Measurements from ENCODE around the gene DDX42.
"Not testable (repeated sequence)": the region's sequence is repeated elsewhere in the genome, so short reads cannot be mapped to it uniquely, and the experiment has no call there.

DDX42 gene

DNA sequence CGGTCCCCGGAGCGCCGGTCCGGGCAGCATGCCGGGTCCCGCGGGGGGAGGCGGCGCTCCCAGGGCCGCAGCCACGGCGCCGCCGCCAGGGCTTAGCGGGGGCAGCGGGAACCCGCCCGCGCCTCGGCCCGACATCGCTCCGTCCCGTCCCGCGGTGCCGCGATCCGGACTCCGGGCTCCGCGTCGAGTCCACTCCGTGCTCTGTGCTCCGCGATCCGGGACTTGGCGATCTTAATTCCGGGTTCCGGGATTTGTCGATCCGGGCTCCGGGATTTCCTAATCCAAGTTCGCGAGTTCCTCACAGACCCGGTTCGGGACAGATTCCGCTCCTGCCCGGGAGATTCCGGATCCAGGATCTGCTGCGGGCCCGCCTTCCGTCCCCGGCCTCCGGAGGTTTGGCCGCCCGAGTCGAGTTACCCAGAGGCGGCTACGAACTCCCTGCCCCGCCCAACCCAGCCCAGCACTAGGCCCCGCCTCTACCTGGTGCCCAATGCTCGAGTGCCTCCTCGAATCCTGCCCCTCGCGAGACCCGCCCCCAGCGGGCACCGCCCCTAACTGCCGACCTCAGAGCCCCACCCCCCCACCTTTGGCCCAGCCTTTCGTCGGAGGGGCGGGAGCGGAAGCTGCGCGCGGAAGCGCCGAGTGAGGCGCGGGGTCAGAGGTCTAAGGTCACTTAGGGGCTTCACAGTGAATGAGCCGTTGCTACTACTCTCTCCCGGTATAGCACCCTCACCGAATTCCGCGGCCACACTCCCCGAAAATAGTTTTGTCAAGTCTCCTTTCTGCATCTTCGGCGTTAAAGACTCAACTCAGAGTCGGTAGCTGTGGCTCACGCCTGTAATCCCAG, 68.8 kb downstream of the DDX42 start, which contains the start of gene SMARCD2:
Gene SMARCD2, minus strand, starts transcription at position 146 of the 847 bp plus-strand sequence. Its CDS starts 11 bp downstream, at position 135.
- peak; percentile 98 for DNase-seq
- Histone ChIP-seq H3K4me1 (ENCODE audit: low read length) (peaks cover 22% of the 10 kb centered on the region), H3K27me3 (replicated peaks; ENCODE audit: insufficient read depth, low read length) (no peaks in the 10 kb centered on the region), H3K9me3 (replicated peaks; ENCODE audit: insufficient read depth, low read length) (no peaks in the 10 kb centered on the region), H3K9me2 (replicated peaks; ENCODE audit: insufficient read depth, low read length) (no peaks in the 10 kb centered on the region), H2AFZ (ENCODE audit: low read length) (peak within 1 kb of the TSS; percentile 69), H3K4me3 (ENCODE audit: low read length) (peak within 1 kb of the TSS; percentile 81), H3K79me2 (ENCODE audit: low read length) (peaks cover 45% of the 10 kb centered on the region), H3K4me2 (ENCODE audit: low read depth, low read length) (peak within 1 kb of the TSS; percentile 91), H3K36me3 (replicated peaks; ENCODE audit: insufficient read depth, low read length) (no peaks in the 10 kb centered on the region), H3K9ac (ENCODE audit: low read length) (peak within 1 kb of the TSS; percentile 82), H3K27ac (ENCODE audit: low read length) (peak within 1 kb of the TSS; percentile 69; the same call in 1 of the 2 replicates), H3F3A (ENCODE audit: insufficient read depth, low read length) (peaks cover 15% of the 10 kb centered on the region), H4K20me1 (ENCODE audit: insufficient read depth, low read length) (no peaks in the 10 kb centered on the region; the same call in 1 of the 2 replicates)
- no peak for TF ChIP-seq EZH2phosphoT487 (IDR thresholded peaks at IDR 0.05; ENCODE audit: low read length)
- TF ChIP-seq, protein P1, sequence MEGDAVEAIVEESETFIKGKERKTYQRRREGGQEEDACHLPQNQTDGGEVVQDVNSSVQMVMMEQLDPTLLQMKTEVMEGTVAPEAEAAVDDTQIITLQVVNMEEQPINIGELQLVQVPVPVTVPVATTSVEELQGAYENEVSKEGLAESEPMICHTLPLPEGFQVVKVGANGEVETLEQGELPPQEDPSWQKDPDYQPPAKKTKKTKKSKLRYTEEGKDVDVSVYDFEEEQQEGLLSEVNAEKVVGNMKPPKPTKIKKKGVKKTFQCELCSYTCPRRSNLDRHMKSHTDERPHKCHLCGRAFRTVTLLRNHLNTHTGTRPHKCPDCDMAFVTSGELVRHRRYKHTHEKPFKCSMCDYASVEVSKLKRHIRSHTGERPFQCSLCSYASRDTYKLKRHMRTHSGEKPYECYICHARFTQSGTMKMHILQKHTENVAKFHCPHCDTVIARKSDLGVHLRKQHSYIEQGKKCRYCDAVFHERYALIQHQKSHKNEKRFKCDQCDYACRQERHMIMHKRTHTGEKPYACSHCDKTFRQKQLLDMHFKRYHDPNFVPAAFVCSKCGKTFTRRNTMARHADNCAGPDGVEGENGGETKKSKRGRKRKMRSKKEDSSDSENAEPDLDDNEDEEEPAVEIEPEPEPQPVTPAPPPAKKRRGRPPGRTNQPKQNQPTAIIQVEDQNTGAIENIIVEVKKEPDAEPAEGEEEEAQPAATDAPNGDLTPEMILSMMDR (IDR thresholded peaks at IDR 0.05; ENCODE audit: low read length) = no peak

DNA sequence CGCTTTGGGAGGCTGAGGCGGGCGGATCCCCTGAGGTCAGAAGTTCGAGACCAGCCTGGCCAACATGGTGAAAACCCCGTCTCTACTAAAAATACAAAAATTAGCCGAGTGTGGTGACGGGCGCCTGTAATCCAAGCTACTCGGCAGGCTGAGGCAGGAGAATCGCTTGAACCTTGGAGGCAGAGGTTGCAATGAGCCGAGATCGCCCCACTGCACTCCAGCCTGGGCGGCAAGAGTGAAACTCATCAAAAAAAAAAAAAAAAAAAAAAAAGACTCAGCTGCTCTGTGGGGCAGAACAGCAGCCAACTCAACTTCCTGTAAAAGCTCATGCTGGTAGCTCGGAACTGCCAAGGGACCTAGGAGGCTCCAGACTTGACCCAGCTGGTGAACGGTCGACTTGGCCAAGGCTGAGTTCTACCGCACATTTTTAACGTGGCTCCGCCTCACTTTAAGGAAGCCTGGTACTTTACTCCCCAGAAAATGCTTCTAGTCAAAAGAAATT, 69.5 kb downstream of the DDX42 start:
- H4K20me1 ChIP-seq (ENCODE audit: insufficient read depth, low read length); H3K9me3 ChIP-seq (replicated peaks; ENCODE audit: insufficient read depth, low read length); H3K27me3 ChIP-seq (replicated peaks; ENCODE audit: insufficient read depth, low read length); H3K9me2 ChIP-seq (replicated peaks; ENCODE audit: insufficient read depth, low read length); H3K36me3 ChIP-seq (replicated peaks; ENCODE audit: insufficient read depth, low read length): not testable (repeated sequence)
- Histone ChIP-seq H2AFZ (ENCODE audit: low read length) (peak overlapping the region; percentile 69), H3K9ac (ENCODE audit: low read length) (peak overlapping the region; percentile 74), H3K4me2 (ENCODE audit: low read depth, low read length) (peak overlapping the region; percentile 68), H3K4me3 (ENCODE audit: low read length) (peak overlapping the region; percentile 71), H3K27ac (ENCODE audit: low read length) (peak overlapping the region; percentile 69; the same call in 1 of the 2 replicates), H3K79me2 (ENCODE audit: low read length) (peaks cover 38% of the 10 kb centered on the region), H3F3A (ENCODE audit: insufficient read depth, low read length) (peaks cover 15% of the 10 kb centered on the region), H3K4me1 (ENCODE audit: low read length) (peaks cover 22% of the 10 kb centered on the region)
- peak; percentile 91 for DNase-seq

DNA sequence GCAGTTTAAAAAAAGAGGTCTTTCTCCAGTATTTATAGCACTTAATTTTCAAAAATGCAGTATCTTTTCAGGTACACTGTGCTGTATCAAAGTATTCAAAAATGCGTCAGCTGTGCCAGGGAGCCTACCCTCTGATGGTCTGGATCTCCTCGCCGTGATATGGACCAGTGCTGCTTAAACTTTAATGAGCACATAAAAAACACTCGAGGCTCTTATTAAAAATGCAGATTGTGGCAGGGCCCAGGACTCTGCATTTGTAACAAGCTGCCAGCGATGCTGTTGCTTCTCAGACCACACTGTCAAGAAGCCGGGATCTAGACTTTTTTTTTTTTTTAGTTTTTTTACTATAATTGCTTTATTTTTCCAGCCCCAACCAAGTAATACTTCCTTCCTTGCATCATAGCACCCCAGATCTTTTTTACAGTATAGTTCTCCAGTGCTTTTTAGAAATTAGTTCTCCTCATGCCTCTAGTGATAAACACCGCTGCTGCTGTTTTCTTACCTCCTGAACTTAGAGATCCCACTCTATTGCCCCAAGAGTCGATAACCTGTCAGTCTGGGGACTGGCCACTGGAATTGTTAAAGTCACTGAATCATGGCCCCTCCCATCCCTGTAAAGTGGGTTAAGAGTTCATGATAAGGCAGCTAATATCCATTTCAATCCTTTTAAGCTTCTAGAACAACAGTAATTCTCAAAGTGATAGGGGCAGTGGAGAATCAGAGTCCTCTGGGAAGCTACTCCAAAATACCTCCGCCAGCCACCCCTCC, 70.1 kb downstream of the DDX42 start:
- Histone ChIP-seq H3K9me3 (replicated peaks; ENCODE audit: insufficient read depth, low read length) (no peaks in the 10 kb centered on the region), H3K4me1 (ENCODE audit: low read length) (peaks cover 21% of the 10 kb centered on the region), H3K9me2 (replicated peaks; ENCODE audit: insufficient read depth, low read length) (no peaks in the 10 kb centered on the region), H4K20me1 (ENCODE audit: insufficient read depth, low read length) (no peaks in the 10 kb centered on the region; the same call in 1 of the 2 replicates), H3K79me2 (ENCODE audit: low read length) (peaks cover 32% of the 10 kb centered on the region), H3K27ac (ENCODE audit: low read length) (peak overlapping the region; percentile 69; the same call in 1 of the 2 replicates), H3K4me3 (ENCODE audit: low read length) (peak overlapping the region; percentile 71), H3F3A (ENCODE audit: insufficient read depth, low read length) (peaks cover 15% of the 10 kb centered on the region), H3K9ac (ENCODE audit: low read length) (peak overlapping the region; percentile 74; the same call in 1 of the 2 replicates), H3K4me2 (ENCODE audit: low read depth, low read length) (peak overlapping the region; percentile 68), H3K36me3 (replicated peaks; ENCODE audit: insufficient read depth, low read length) (no peaks in the 10 kb centered on the region), H2AFZ (ENCODE audit: low read length) (peak overlapping the region; percentile 69), H3K27me3 (replicated peaks; ENCODE audit: insufficient read depth, low read length) (no peaks in the 10 kb centered on the region)
- TF ChIP-seq, protein P1 (IDR thresholded peaks at IDR 0.05; ENCODE audit: low read length) = no peak
- TF ChIP-seq EZH2 (optimal IDR thresholded peaks at IDR 0.05; ENCODE audit: low read depth, low read length) (no peak), EZH2phosphoT487 (IDR thresholded peaks at IDR 0.05; ENCODE audit: low read length) (no peak)
- DNase-seq = peak; percentile 20

Measured in MM.1S (cell line).